ENCODE results near the gene TMEM63C. TPM values are rescaled to one million over a fixed set of nuclear protein-coding genes. Genes with fewer than 3 reads are reported as not detected.
"Not testable (repeated sequence)": the region's sequence is repeated elsewhere in the genome, so short reads cannot be mapped to it uniquely, and the experiment has no call there.

Gene TMEM63C
- total RNA-seq, 1 donor from 2014 or later, result 1.6 TPM

GRCh38 chr14:77172916-77173315 is 8.7 kb upstream of the TMEM63C start:
- H3K27ac Mint-ChIP-seq, result no peak overlapping the region
- no peak for DNase-seq (ENCODE audit: low spot score)
- H3K27me3 Mint-ChIP-seq (ENCODE audit: insufficient read depth), result peaks cover 10% of the 10 kb centered on the region
- peaks cover 9% of the 10 kb centered on the region for H3K9me3 Mint-ChIP-seq
- intact Hi-C loops (cut with micrococcal nuclease), result no loop called here
- H3K36me3 Mint-ChIP-seq (ENCODE audit: low read depth), result no peaks in the 10 kb centered on the region
- H3K4me1 Mint-ChIP-seq (ENCODE audit: low read depth), result no peaks in the 10 kb centered on the region
- no peak overlapping the region for H3K4me3 Mint-ChIP-seq

GRCh38 chr14:77173911-77174617 is 7.5 kb upstream of the TMEM63C start:
- DNase-seq (ENCODE audit: low spot score); H3K4me1 Mint-ChIP-seq (ENCODE audit: low read depth); H3K27ac Mint-ChIP-seq; H3K36me3 Mint-ChIP-seq (ENCODE audit: low read depth); H3K4me3 Mint-ChIP-seq; H3K27me3 Mint-ChIP-seq (ENCODE audit: insufficient read depth); H3K9me3 Mint-ChIP-seq; intact Hi-C loops (cut with micrococcal nuclease): not testable (repeated sequence)

- H3K27ac Mint-ChIP-seq, result no peak overlapping the region
- no peak overlapping the region for H3K4me3 Mint-ChIP-seq
- H3K27me3 Mint-ChIP-seq (ENCODE audit: insufficient read depth), result peaks cover 12% of the 10 kb centered on the region
- peaks cover 1% of the 10 kb centered on the region for H3K9me3 Mint-ChIP-seq
- DNase-seq (ENCODE audit: low spot score), result no peak
- no peaks in the 10 kb centered on the region for H3K36me3 Mint-ChIP-seq (ENCODE audit: low read depth)
- no peaks in the 10 kb centered on the region for H3K4me1 Mint-ChIP-seq (ENCODE audit: low read depth)
- intact Hi-C loops (cut with micrococcal nuclease), result no loop called here
Measured at GRCh38 chr14:77175843-77176242, 5.8 kb upstream of the TMEM63C start.

- no peaks in the 10 kb centered on the region for H3K4me1 Mint-ChIP-seq (ENCODE audit: low read depth)
- no peaks in the 10 kb centered on the region for H3K36me3 Mint-ChIP-seq (ENCODE audit: low read depth)
- no peak overlapping the region for H3K27ac Mint-ChIP-seq
- H3K9me3 Mint-ChIP-seq, result no peaks in the 10 kb centered on the region
- H3K4me3 Mint-ChIP-seq, result no peak overlapping the region
- DNase-seq (ENCODE audit: low spot score), result no peak
- intact Hi-C loops (cut with micrococcal nuclease), result no loop called here
- peaks cover 20% of the 10 kb centered on the region for H3K27me3 Mint-ChIP-seq (ENCODE audit: insufficient read depth)
Measured at GRCh38 chr14:77177702-77178101, 3.9 kb upstream of the TMEM63C start.

GRCh38 chr14:77178656-77179055 is 2.9 kb upstream of the TMEM63C start:
- H3K4me3 Mint-ChIP-seq, result no peak overlapping the region
- no peak overlapping the region for H3K27ac Mint-ChIP-seq
- intact Hi-C loops (cut with micrococcal nuclease), result no loop called here
- H3K9me3 Mint-ChIP-seq, result no peaks in the 10 kb centered on the region
- peaks cover 18% of the 10 kb centered on the region for H3K27me3 Mint-ChIP-seq (ENCODE audit: insufficient read depth)
- no peaks in the 10 kb centered on the region for H3K4me1 Mint-ChIP-seq (ENCODE audit: low read depth)
- DNase-seq (ENCODE audit: low spot score), result no peak
- no peaks in the 10 kb centered on the region for H3K36me3 Mint-ChIP-seq (ENCODE audit: low read depth)

GRCh38 chr14:77180726-77181602 is 634 bp upstream of the TMEM63C start:
- peaks cover 16% of the 10 kb centered on the region for H3K4me1 Mint-ChIP-seq (ENCODE audit: low read depth)
- intact Hi-C loops (cut with micrococcal nuclease), result no loop called here
- H3K9me3 Mint-ChIP-seq, result no peaks in the 10 kb centered on the region
- H3K27me3 Mint-ChIP-seq (ENCODE audit: insufficient read depth), result peaks cover 18% of the 10 kb centered on the region
- H3K27ac Mint-ChIP-seq, result no peak overlapping the region
- DNase-seq (ENCODE audit: low spot score), result no peak
- no peaks in the 10 kb centered on the region for H3K36me3 Mint-ChIP-seq (ENCODE audit: low read depth)
- H3K4me3 Mint-ChIP-seq, result peak overlapping the region; percentile 73

GRCh38 chr14:77183896-77184295 is 2.3 kb downstream of the TMEM63C start:
- peaks cover 16% of the 10 kb centered on the region for H3K4me1 Mint-ChIP-seq (ENCODE audit: low read depth)
- intact Hi-C loops (cut with micrococcal nuclease), result no loop called here
- H3K27ac Mint-ChIP-seq, result no peak overlapping the region

GRCh38 chr14:77184396-77185092 is 2.9 kb downstream of the TMEM63C start:
- intact Hi-C loops (cut with micrococcal nuclease), result no loop called here
- Mint-ChIP-seq H3K4me3 (peak overlapping the region; percentile 56), H3K27ac (peak overlapping the region; percentile 52)

More at GRCh38 chr14:77183896-77184295, 2.3 kb downstream of the TMEM63C start:
- DNase-seq (ENCODE audit: low spot score), result no peak
- Mint-ChIP-seq H3K4me3 (no peak overlapping the region), H3K9me3 (no peaks in the 10 kb centered on the region), H3K36me3 (ENCODE audit: low read depth) (no peaks in the 10 kb centered on the region), H3K27me3 (ENCODE audit: insufficient read depth) (peaks cover 22% of the 10 kb centered on the region)

GRCh38 chr14:77185093-77185465 is 3.5 kb downstream of the TMEM63C start:
- H3K36me3 Mint-ChIP-seq (ENCODE audit: low read depth), result no peaks in the 10 kb centered on the region
- DNase-seq (ENCODE audit: low spot score), result no peak
- no peaks in the 10 kb centered on the region for H3K9me3 Mint-ChIP-seq
- H3K27ac Mint-ChIP-seq, result no peak overlapping the region
- H3K4me1 Mint-ChIP-seq (ENCODE audit: low read depth), result peaks cover 16% of the 10 kb centered on the region
- no peak overlapping the region for H3K4me3 Mint-ChIP-seq
- H3K27me3 Mint-ChIP-seq (ENCODE audit: insufficient read depth), result peaks cover 23% of the 10 kb centered on the region
- intact Hi-C loops (cut with micrococcal nuclease), result no loop called here

More at GRCh38 chr14:77184396-77185092, 2.9 kb downstream of the TMEM63C start:
- DNase-seq (ENCODE audit: low spot score), result no peak
- H3K36me3 Mint-ChIP-seq (ENCODE audit: low read depth), result no peaks in the 10 kb centered on the region
- peaks cover 16% of the 10 kb centered on the region for H3K4me1 Mint-ChIP-seq (ENCODE audit: low read depth)
- peaks cover 26% of the 10 kb centered on the region for H3K27me3 Mint-ChIP-seq (ENCODE audit: insufficient read depth)
- H3K9me3 Mint-ChIP-seq, result no peaks in the 10 kb centered on the region

GRCh38 chr14:77186911-77187648 is 5.5 kb downstream of the TMEM63C start:
- DNase-seq (ENCODE audit: low spot score), result no peak
- peaks cover 13% of the 10 kb centered on the region for H3K27me3 Mint-ChIP-seq (ENCODE audit: insufficient read depth)
- H3K4me1 Mint-ChIP-seq (ENCODE audit: low read depth), result peaks cover 16% of the 10 kb centered on the region
- no peak overlapping the region for H3K27ac Mint-ChIP-seq
- H3K36me3 Mint-ChIP-seq (ENCODE audit: low read depth), result no peaks in the 10 kb centered on the region
- H3K4me3 Mint-ChIP-seq, result no peak overlapping the region
- intact Hi-C loops (cut with micrococcal nuclease), result no loop called here
- H3K9me3 Mint-ChIP-seq, result no peaks in the 10 kb centered on the region

GRCh38 chr14:77187649-77188012 is 6.0 kb downstream of the TMEM63C start:
- intact Hi-C loops (cut with micrococcal nuclease), result no loop called here
- Mint-ChIP-seq H3K4me1 (ENCODE audit: low read depth) (peaks cover 16% of the 10 kb centered on the region), H3K36me3 (ENCODE audit: low read depth) (no peaks in the 10 kb centered on the region), H3K9me3 (no peaks in the 10 kb centered on the region), H3K27ac (no peak overlapping the region), H3K4me3 (no peak overlapping the region), H3K27me3 (ENCODE audit: insufficient read depth) (peaks cover 12% of the 10 kb centered on the region)
- no peak for DNase-seq (ENCODE audit: low spot score)

- H3K4me3 Mint-ChIP-seq, result no peak overlapping the region
- no peaks in the 10 kb centered on the region for H3K36me3 Mint-ChIP-seq (ENCODE audit: low read depth)
- peaks cover 11% of the 10 kb centered on the region for H3K27me3 Mint-ChIP-seq (ENCODE audit: insufficient read depth)
- peaks cover 10% of the 10 kb centered on the region for H3K4me1 Mint-ChIP-seq (ENCODE audit: low read depth)
- H3K27ac Mint-ChIP-seq, result no peak overlapping the region
- no peak for DNase-seq (ENCODE audit: low spot score)
- intact Hi-C loops (cut with micrococcal nuclease), result no loop called here
- no peaks in the 10 kb centered on the region for H3K9me3 Mint-ChIP-seq
Measured at GRCh38 chr14:77189479-77189878, 7.9 kb downstream of the TMEM63C start.

Data from activated T-helper 1 cell treated with anti-CD3 and anti-CD28 coated beads, Interleukin-12 subunit alpha, Interleukin-12 subunit beta, Interleukin-2, Interleukin-4 antibody, amounts not matched to agents 30 ng/mL and 10 ng/mL and 1 ng/mL, durations not matched to agents 14 hours and 24 hours and 36 hours (primary cell).